GM19099 (cell line): ENCODE measurements around the gene GATA3.

ENCODE experiments used
- POLR2A ChIP-seq: IDR thresholded peaks from 3 replicates; pipeline ENCODE4 v1.6.1; 2011; ENCODE audit warnings: low read depth; ENCODE audit not compliant: insufficient read length; ENCODE audit errors: extremely low read depth

GATA3 gene

GRCh38 chr10:8121201-8121890 lies 66.9 kb downstream of the GATA3 start:
- TF ChIP-seq POLR2A: no peak

DNA sequence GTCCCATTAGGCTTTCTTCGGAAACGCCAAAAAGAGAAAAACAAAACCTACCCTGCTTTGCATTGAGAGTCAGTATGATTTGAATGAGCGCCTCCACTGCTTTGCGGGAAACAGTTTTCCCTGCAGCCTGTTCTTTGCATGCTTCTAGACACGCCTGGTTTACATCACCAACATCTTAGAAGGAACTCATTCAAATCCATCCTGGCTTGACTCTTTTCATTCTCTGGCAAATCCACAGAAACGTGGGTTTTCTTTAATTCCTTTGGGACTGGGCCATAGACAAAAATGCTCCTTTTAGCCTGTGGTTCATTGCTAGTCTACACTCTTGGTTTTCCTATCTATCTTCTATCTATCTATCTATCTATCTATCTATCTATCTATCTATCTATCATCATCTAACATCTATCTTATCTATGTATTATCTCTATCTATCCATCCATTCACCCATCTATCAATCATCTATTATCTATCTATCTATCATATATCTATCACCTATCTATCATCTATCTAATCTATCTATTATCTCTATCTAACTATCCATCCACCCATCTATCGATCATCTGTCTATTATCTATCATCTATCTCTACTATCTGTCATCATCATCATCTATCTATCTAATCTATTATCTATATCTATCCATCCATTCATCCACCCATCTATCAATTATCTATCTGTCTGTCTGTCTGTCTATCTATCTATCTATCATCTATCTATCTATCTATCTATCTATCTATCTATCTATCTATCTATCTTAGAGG lies 68.3 kb downstream of the GATA3 start:
- no peak for TF ChIP-seq POLR2A

- TF ChIP-seq POLR2A: no peak
Observed at GRCh38 chr10:8124436-8124835, 69.9 kb downstream of the GATA3 start.
